GM19351 (cell line): ENCODE data around the gene NALF2.

Source experiments
- ATAC-seq: cut with Tn5 transposase; IDR thresholded peaks from one replicate; pipeline ENCODE4 v1.9.1; 2021; ENCODE audit warnings: mild to moderate bottlenecking, moderate library complexity; ENCODE audit not compliant: unreplicated experiment

The NALF2 gene

GRCh38 chrX:69503782-69504625, at the start of gene NALF2:
NALF2 (plus strand) TSS chrX:69504326; CDS start chrX:69505283, 957 bp downstream.
- ATAC-seq: peak; percentile 60

GRCh38 chrX:69457756-69458155, 46.4 kb upstream of the NALF2 start:
- no peak for ATAC-seq

GRCh38 chrX:69466546-69466945, 37.6 kb upstream of the NALF2 start:
- no peak for ATAC-seq

- ATAC-seq: no peak
Measured at GRCh38 chrX:69469975-69470374, 34.2 kb upstream of the NALF2 start.

- ATAC-seq: no peak
Measured at GRCh38 chrX:69489625-69490024, 14.5 kb upstream of the NALF2 start.

GRCh38 chrX:69493193-69493592, 10.9 kb upstream of the NALF2 start:
- peak; percentile 47 for ATAC-seq

GRCh38 chrX:69493766-69494165, 10.4 kb upstream of the NALF2 start:
- no peak for ATAC-seq

GRCh38 chrX:69496183-69496582, 7.9 kb upstream of the NALF2 start:
- no peak for ATAC-seq

GRCh38 chrX:69501429-69501828, 2.7 kb upstream of the NALF2 start:
- no peak for ATAC-seq

GRCh38 chrX:69503228-69503781, 821 bp upstream of the NALF2 start:
- ATAC-seq: no peak

GRCh38 chrX:69504626-69505612, 793 bp downstream of the NALF2 start:
- ATAC-seq: peak; percentile 3

- no peak for ATAC-seq
Measured at GRCh38 chrX:69505772-69506616, 1.9 kb downstream of the NALF2 start.

GRCh38 chrX:69506617-69507499, 2.7 kb downstream of the NALF2 start:
- ATAC-seq: no peak

- ATAC-seq: no peak
Measured at GRCh38 chrX:69507500-69507789, 3.3 kb downstream of the NALF2 start.

- ATAC-seq: no peak
Measured at GRCh38 chrX:69508610-69509009, 4.5 kb downstream of the NALF2 start.

- no peak for ATAC-seq
Measured at GRCh38 chrX:69510137-69510715, 6.1 kb downstream of the NALF2 start.

GRCh38 chrX:69510914-69511513, 6.9 kb downstream of the NALF2 start:
- no peak for ATAC-seq

- no peak for ATAC-seq
Measured at GRCh38 chrX:69522052-69522451, 17.9 kb downstream of the NALF2 start.

GRCh38 chrX:69523314-69523713, 19.2 kb downstream of the NALF2 start:
- no peak for ATAC-seq
